ENCODE measurements around the gene AFF3. TPM values are rescaled to one million over a fixed set of nuclear protein-coding genes. Genes with fewer than 3 reads are reported as not detected.

The AFF3 gene
- total and polyA plus RNA-seq, 5 donors, result 4.0 to 22.0 (median 17.8) TPM

DNA sequence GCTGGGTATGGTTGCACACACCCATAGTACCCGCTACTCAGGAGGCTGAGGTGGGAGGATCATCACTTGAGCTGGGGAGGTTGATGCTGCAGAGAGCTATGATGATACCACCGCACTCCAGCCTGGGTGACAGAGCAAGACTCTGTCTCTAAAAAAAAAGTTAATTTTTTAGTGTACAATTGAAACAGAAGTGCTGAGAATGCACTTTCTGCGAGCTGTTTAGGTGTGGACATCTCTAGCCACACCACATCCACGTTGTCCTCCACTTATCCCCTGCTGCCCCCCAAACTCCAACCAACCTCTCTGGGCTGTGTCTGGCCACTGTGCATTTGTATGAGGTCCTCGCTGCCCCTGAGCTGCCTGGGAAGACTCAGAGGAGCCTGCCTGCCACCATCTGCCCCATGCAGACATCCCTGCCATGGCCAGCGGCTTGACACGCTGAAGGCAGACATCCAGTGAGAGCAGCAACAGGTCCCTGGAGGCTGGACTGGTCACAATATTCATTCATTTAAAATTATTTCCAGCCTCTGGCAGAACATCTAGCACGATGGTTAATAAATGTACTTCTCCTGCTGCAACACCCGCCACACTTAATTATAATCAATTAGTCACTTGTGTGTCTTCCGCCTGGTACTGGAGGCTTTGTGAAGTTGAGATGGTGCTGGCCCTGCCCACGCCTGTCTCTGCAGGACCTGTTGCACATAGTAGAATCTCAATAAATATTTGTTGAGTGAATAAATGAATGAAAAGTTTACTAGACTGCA is 3.7 kb upstream of the AFF3 start:
- no peak for ATAC-seq
- H3K27ac ChIP-seq (ENCODE audit: low read length), result no peak overlapping the region
- DNase-seq, result no peak
- H3K27me3 ChIP-seq (ENCODE audit: control insufficient read depth, insufficient read depth), result no peaks in the 10 kb centered on the region
- no peaks in the 10 kb centered on the region for H3K4me1 ChIP-seq (ENCODE audit: control insufficient read depth, insufficient read depth, low read length)
- 85% methylated on average over 11 of the region's 11 CpGs for WGBS
- intact Hi-C loops (cut with DNase I), result no loop called here
- H3K9me3 ChIP-seq (ENCODE audit: control insufficient read depth, low read length), result no peaks in the 10 kb centered on the region
- H3K4me3 ChIP-seq (ENCODE audit: low read length), result no peak overlapping the region

GRCh38 chr2:100143286-100143685 is 896 bp upstream of the AFF3 start:
- intact Hi-C loops (cut with DNase I), result no loop called here
- Histone ChIP-seq H3K4me1 (ENCODE audit: control insufficient read depth, insufficient read depth, low read length) (no peaks in the 10 kb centered on the region), H3K27ac (ENCODE audit: low read length) (no peak overlapping the region), H3K4me3 (ENCODE audit: low read length) (no peak overlapping the region), H3K27me3 (ENCODE audit: control insufficient read depth, insufficient read depth) (no peaks in the 10 kb centered on the region), H3K9me3 (ENCODE audit: control insufficient read depth, low read length) (no peaks in the 10 kb centered on the region)
- DNase-seq, result no peak
- no peak for ATAC-seq
- WGBS, result 90% methylated on average over 6 of the region's 6 CpGs

GRCh38 chr2:100141906-100142305 is 484 bp downstream of the AFF3 start:
- ATAC-seq, result no peak
- Histone ChIP-seq H3K4me3 (ENCODE audit: low read length) (no peak overlapping the region), H3K9me3 (ENCODE audit: control insufficient read depth, low read length) (no peaks in the 10 kb centered on the region), H3K4me1 (ENCODE audit: control insufficient read depth, insufficient read depth, low read length) (no peaks in the 10 kb centered on the region), H3K27ac (ENCODE audit: low read length) (no peak overlapping the region), H3K27me3 (ENCODE audit: control insufficient read depth, insufficient read depth) (no peaks in the 10 kb centered on the region)
- no peak for DNase-seq
- intact Hi-C loops (cut with DNase I), result no loop called here
- WGBS, result 87% methylated on average over 3 of the region's 3 CpGs

DNA sequence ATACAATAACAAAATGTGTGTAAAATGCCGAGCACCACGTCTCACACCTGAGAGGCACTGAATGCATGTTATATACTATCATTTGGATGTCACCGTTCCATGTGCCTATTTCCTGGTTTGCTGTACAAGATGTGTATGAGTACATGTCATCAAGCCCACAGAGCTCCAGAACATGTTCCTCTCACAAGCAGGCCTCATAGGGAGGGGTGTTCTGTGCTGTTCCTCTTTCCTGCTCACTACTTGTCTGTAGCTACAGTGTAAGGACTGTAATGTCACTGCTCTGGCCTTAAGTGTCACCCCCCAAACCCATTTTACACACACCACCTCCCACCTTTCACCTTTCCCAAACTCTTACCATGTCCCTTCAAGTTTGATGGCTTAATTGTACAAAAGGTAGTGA is 1.8 kb downstream of the AFF3 start:
- H3K4me3 ChIP-seq (ENCODE audit: low read length), result no peak overlapping the region
- H3K4me1 ChIP-seq (ENCODE audit: control insufficient read depth, insufficient read depth, low read length), result no peaks in the 10 kb centered on the region
- no peak overlapping the region for H3K27ac ChIP-seq (ENCODE audit: low read length)
- 83% methylated on average over 3 of the region's 3 CpGs for WGBS
- ATAC-seq (no peak), DNase-seq (no peak)
- intact Hi-C loops (cut with DNase I), result no loop called here
- no peaks in the 10 kb centered on the region for H3K9me3 ChIP-seq (ENCODE audit: control insufficient read depth, low read length)
- H3K27me3 ChIP-seq (ENCODE audit: control insufficient read depth, insufficient read depth), result no peaks in the 10 kb centered on the region

- no peaks in the 10 kb centered on the region for H3K4me1 ChIP-seq (ENCODE audit: control insufficient read depth, insufficient read depth, low read length)
- H3K9me3 ChIP-seq (ENCODE audit: control insufficient read depth, low read length), result no peaks in the 10 kb centered on the region
- DNase-seq, result no peak
- no peak for ATAC-seq
- H3K27me3 ChIP-seq (ENCODE audit: control insufficient read depth, insufficient read depth), result no peaks in the 10 kb centered on the region
- no peak overlapping the region for H3K4me3 ChIP-seq (ENCODE audit: low read length)
- 72% methylated on average over 5 of the region's 5 CpGs for WGBS
- intact Hi-C loops (cut with DNase I), result no loop called here
- no peak overlapping the region for H3K27ac ChIP-seq (ENCODE audit: low read length)
These were observed 4.4 kb downstream of the AFF3 start for GRCh38 chr2:100137866-100138570.

GRCh38 chr2:100137318-100137717 is 5.1 kb downstream of the AFF3 start:
- DNase-seq, result no peak
- intact Hi-C loops (cut with DNase I), result no loop called here
- 91% methylated on average over 5 of the region's 5 CpGs for WGBS

GRCh38 chr2:100136310-100136709 is 6.1 kb downstream of the AFF3 start:
- intact Hi-C loops (cut with DNase I), result no loop called here

More at GRCh38 chr2:100137318-100137717, 5.1 kb downstream of the AFF3 start:
- Histone ChIP-seq H3K27me3 (ENCODE audit: control insufficient read depth, insufficient read depth) (no peaks in the 10 kb centered on the region), H3K4me3 (ENCODE audit: low read length) (no peak overlapping the region), H3K4me1 (ENCODE audit: control insufficient read depth, insufficient read depth, low read length) (no peaks in the 10 kb centered on the region), H3K27ac (ENCODE audit: low read length) (no peak overlapping the region), H3K9me3 (ENCODE audit: control insufficient read depth, low read length) (no peaks in the 10 kb centered on the region)
- ATAC-seq, result no peak

GRCh38 chr2:100135415-100135814 is 7.0 kb downstream of the AFF3 start:
- Histone ChIP-seq H3K4me1 (ENCODE audit: control insufficient read depth, insufficient read depth, low read length) (no peaks in the 10 kb centered on the region), H3K4me3 (ENCODE audit: low read length) (no peak overlapping the region), H3K9me3 (ENCODE audit: control insufficient read depth, low read length) (no peaks in the 10 kb centered on the region), H3K27ac (ENCODE audit: low read length) (no peak overlapping the region), H3K27me3 (ENCODE audit: control insufficient read depth, insufficient read depth) (no peaks in the 10 kb centered on the region)
- intact Hi-C loops (cut with DNase I), result no loop called here
- DNase-seq, result no peak
- 96% methylated on average over 5 of the region's 5 CpGs for WGBS
- ATAC-seq, result no peak

More at GRCh38 chr2:100136310-100136709, 6.1 kb downstream of the AFF3 start:
- Histone ChIP-seq H3K27ac (ENCODE audit: low read length) (no peak overlapping the region), H3K4me1 (ENCODE audit: control insufficient read depth, insufficient read depth, low read length) (no peaks in the 10 kb centered on the region), H3K27me3 (ENCODE audit: control insufficient read depth, insufficient read depth) (no peaks in the 10 kb centered on the region), H3K4me3 (ENCODE audit: low read length) (no peak overlapping the region), H3K9me3 (ENCODE audit: control insufficient read depth, low read length) (no peaks in the 10 kb centered on the region)
- WGBS, result 90% methylated on average over 4 of the region's 4 CpGs
- no peak for ATAC-seq
- DNase-seq, result peak in 1 of 3 donors; percentile 44

GRCh38 chr2:100130595-100131391 is 11.6 kb downstream of the AFF3 start:
- Histone ChIP-seq H3K27ac (ENCODE audit: low read length) (no peak overlapping the region), H3K27me3 (ENCODE audit: control insufficient read depth, insufficient read depth) (no peaks in the 10 kb centered on the region), H3K4me1 (ENCODE audit: control insufficient read depth, insufficient read depth, low read length) (no peaks in the 10 kb centered on the region), H3K4me3 (ENCODE audit: low read length) (no peak overlapping the region), H3K9me3 (ENCODE audit: control insufficient read depth, low read length) (no peaks in the 10 kb centered on the region)
- ATAC-seq (no peak), DNase-seq (no peak)
- 79% methylated on average over 5 of the region's 5 CpGs for WGBS
- intact Hi-C loops (cut with DNase I), result no loop called here

- intact Hi-C loops (cut with DNase I), result no loop called here
- Histone ChIP-seq H3K4me1 (ENCODE audit: control insufficient read depth, insufficient read depth, low read length) (no peaks in the 10 kb centered on the region), H3K27ac (ENCODE audit: low read length) (no peak overlapping the region), H3K4me3 (ENCODE audit: low read length) (no peak overlapping the region), H3K27me3 (ENCODE audit: control insufficient read depth, insufficient read depth) (no peaks in the 10 kb centered on the region), H3K9me3 (ENCODE audit: control insufficient read depth, low read length) (no peaks in the 10 kb centered on the region)
- ATAC-seq, result no peak
- no peak for DNase-seq
- 93% methylated on average over 4 of the region's 4 CpGs for WGBS
These were observed 15.4 kb downstream of the AFF3 start for GRCh38 chr2:100126897-100127401.

GRCh38 chr2:100126201-100126600 is 16.2 kb downstream of the AFF3 start:
- Histone ChIP-seq H3K4me1 (ENCODE audit: control insufficient read depth, insufficient read depth, low read length) (no peaks in the 10 kb centered on the region), H3K4me3 (ENCODE audit: low read length) (no peak overlapping the region), H3K27me3 (ENCODE audit: control insufficient read depth, insufficient read depth) (no peaks in the 10 kb centered on the region), H3K27ac (ENCODE audit: low read length) (no peak overlapping the region), H3K9me3 (ENCODE audit: control insufficient read depth, low read length) (no peaks in the 10 kb centered on the region)
- peak in 1 of 2 donors; percentile 47 for ATAC-seq
- intact Hi-C loops (cut with DNase I), result no loop called here
- WGBS, result 38% methylated on average over 8 of the region's 8 CpGs
- peak in 2 of 3 donors; percentile 45 to 61 for DNase-seq

All from right cardiac atrium (tissue), 5 donors.